GM18867 (cell line): Measurements from ENCODE around the gene KMT2A.
"Not testable (repeated sequence)": the region's sequence is repeated elsewhere in the genome, so short reads cannot be mapped to it uniquely, and the experiment has no call there.

Source experiments
- ATAC-seq: cut with Tn5 transposase; IDR thresholded peaks from one replicate; pipeline ENCODE4 v1.9.1; 2021; ENCODE audit warnings: mild to moderate bottlenecking, moderate library complexity; ENCODE audit not compliant: unreplicated experiment

The KMT2A gene

DNA sequence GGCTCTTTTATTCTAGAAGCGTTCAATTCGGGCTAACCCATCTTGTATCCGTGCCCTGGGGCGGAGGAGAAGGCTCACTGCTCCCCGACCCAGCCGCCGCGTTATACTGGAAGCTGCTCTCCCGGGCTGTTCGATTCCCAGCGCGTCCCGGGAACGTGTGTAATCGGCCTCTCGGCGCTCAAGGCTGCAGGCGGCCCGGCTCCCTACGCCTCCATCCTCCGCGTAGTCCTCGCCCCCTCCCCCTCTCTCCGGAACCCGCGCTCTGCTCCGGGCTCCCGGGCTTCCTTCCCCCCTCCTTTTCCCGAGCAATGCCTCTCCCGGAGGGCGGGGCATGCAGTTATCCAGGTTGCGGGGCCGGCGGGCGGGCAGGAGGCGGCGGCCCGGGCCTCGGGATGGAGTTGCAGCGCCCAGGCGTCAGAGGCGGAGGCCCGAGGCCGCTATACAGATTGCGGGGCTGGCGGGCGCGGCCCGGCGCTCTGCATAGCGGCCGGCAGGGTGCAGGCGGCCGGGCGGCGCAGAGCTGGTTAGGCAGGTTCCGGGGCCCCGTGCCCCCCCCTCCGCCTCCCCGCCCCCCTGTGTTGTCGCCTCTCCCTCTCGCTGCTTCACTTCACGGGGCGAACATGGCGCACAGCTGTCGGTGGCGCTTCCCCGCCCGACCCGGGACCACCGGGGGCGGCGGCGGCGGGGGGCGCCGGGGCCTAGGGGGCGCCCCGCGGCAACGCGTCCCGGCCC, at the start of gene KMT2A:
Gene KMT2A (plus strand): TSS at position 600 of the 732 bp plus-strand sequence. CDS start 21 bp downstream, at position 621.
- ATAC-seq: peak; percentile 64

DNA sequence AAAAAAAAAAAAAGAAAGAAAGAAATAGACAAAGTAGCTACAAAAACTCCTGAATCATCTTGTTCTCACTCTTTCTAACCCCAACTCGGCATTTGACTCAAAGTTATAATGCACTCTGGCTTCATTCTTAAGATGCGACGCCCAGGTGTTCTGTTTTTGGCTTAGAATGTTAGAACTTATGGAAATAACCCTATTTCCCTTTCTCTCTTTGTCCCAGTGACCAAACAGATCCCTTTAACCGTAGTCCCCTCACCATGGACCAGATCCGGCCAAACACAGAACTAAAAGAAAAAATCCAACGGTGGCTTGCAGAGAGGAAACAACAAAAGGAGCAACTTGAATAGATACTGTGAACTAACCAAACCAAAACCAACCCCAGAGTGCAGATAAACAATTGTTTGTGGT, 40.2 kb upstream of the KMT2A start:
- no peak for ATAC-seq

DNA sequence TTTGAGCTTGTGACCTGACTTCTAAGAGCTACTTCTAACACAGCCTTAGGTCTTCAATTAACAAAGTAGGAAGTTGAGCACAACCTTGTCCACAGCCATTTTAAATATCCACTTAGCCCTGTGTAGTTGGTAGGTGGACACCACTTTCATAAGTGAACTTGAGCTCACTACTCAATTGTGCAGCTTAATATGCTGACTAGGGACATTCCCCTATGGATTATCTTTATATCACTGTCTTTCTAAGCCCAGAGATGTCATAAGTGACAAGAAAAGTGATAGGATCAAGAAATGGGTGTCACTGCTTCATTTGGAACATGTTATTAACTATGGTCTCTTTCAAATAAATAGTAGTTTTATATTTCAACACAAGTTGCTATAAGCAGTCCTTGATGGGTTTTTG, 38.8 kb upstream of the KMT2A start:
- no peak for ATAC-seq

DNA sequence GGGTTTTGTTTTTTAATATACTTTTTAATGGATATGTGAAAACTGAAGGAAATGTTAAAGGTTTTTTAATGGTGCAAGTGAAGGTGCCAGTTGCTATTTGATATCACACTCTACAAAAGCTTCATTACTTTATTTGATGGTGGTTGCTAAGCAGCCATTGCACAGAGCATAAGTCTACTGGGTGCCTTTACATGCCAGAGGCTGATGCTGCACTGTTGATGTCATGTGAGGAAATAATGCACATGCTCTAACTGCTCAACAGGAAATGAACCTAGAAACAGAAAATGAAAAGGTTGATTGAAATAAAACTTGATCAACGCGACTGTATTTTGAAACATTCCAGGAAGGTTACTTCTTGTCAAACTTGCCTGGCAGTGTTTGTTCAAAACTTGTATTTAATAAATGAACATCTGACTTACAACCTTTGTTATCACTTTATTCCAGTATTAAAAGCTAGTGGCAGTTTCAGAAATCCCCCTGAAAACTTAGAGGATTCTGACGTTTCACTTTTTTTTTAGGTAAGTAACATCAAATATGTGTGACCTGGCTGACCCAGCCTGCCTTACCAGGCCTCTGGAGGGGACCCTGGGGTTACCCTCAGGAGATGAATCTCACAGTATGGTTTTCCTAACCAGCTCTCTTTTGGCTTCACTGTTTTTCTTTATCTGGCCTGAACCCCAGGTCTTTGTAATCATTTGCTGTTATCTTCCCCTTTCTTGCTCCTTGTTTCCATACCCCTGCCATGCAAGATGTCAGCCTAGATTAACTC, 37.3 kb upstream of the KMT2A start:
- ATAC-seq: peak; percentile 40

DNA sequence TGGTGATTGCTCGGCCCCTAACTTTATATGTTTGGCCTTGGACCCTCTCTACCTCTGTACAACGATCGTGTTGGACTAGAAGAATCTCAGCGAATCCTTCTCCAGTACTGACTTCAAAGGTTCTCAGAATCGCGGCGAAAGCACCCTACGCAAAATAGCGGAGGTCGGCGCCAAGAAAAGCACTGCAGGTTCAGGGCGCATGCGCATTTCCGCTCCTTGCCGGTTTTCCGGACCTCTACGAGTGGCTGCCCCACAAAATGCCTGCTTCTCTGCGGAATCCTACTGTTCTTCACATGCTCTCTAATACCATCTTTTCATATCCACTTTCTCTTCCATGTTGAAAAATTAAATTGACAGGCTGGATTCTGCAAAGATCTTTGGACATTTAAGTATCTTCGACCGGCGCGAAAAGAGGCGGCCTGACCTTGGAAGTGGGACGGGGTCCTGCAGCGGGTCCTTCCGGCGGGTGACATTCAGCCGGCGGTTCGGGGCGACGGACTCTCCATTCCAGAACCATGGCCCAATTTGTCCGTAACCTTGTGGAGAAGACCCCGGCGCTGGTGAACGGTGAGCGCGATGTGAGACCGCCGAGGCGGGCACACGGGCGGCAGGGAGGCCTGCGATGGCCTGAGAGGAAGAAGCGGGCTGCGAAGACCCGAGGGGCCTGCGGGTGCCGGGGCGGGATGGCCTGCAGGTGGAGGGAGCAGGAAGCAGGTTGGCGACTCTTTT, 35.0 kb upstream of the KMT2A start, which contains the start of gene ATP5MG:
Gene ATP5MG (plus strand): TSS at position 456 of the 729 bp plus-strand sequence. CDS start 60 bp downstream, at position 516.
- ATAC-seq: peak; percentile 58

DNA sequence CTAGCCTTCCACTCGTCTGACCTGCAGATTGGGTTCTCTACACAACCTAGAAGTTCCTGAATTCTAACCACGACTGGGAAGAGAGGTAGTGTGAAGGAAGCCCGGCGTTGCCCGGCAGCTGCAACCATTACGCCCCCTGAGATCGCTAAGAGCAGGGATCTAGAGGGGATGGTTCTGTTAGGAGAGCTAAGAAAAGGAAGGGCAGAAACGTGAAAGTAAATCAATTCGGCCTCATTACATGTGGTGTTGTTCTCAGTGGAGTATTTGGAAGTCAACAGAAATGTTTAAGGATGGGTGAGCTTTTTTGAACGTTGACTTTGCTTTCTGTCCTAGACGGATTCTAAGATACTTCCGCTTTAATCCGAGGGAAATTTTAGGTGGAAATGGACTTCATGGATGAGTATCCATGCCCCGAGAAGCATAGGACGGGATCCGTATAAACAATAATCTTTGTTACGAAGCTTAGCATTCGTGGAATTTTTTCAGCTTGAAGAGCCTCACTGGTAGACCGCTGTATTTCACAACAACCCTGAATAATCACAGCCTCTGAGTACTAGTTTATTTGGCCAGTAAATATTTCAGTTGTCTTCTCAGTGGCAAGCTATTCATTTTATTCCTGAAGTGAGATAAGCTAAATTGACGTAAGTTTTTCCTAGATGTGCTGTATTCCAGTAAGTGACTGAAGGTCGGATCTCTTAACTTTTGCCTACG, 34.3 kb upstream of the KMT2A start:
- ATAC-seq: no peak

DNA sequence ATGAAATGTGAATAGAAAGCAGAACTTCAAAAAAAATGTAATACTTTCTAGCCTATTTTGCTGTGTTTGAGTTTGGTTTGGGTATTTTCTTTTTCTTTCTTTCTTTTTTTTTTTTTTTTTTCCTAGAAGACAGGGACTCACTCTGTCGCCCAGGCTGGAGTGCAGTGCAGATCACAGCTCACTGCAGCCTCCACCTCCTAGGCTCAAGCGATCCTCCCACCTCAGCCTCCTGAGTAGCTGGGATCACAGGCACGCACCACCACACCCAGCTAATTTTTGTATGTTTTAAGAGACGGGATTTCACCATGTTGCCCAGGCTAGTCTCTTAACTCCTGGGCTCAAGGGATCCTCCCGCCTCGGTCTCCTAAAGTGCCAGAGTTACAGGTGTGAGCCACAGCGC, 33.7 kb upstream of the KMT2A start:
- ATAC-seq: not testable (repeated sequence)

DNA sequence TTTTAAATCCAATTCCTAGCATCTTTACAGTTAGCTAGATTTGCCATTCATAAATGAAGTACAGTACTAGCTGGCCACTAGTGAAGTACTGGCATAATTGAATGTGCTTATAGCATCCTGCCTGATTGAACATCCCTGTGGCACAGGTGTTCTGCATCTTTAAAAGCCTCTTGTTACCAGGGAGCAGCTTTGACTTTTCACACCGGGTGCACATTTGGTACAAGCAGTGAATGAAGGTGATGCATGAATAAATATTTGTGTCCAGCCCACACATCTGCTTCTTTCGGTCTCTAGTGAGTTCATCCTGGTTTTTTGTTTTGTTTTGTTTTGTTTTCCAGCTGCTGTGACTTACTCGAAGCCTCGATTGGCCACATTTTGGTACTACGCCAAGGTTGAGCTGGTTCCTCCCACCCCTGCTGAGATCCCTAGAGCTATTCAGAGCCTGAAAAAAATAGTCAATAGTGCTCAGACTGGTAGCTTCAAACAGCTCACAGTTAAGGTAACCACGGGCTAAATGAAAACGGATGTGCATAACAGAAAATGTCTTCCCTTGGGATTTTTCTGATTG, 29.6 kb upstream of the KMT2A start:
- ATAC-seq: no peak

DNA sequence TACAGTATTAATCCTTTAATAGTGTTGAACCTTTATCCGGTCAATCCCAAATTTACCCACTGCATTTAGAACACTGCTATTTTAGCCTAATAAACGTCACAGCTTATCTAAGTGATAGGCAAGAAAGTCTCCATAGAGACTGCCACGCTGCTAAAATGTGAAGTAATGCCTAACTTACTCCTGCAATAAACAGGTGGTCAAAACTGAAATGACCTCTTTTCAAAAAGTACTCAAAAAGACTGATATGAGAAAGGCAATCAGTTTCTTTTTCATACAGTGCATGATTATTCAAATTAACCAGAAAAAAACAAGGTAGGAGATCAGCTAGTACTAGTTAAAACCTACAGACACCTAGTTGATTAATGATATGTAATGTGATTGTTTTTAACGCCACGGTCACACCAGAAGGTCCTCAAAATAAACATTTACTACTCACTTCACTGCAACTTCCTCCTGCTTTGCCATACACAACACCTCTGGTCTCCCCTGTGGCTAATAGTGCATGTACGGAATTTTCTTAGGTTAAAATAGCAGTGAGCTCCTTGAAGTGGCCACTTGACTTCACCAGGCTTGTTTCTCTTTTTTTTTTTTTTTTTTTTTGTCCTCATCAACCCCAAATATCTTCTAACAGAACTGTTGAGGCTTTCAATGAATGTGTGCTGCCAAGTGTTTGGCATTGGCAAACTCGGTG, 26.1 kb upstream of the KMT2A start:
- ATAC-seq: peak; percentile 73

DNA sequence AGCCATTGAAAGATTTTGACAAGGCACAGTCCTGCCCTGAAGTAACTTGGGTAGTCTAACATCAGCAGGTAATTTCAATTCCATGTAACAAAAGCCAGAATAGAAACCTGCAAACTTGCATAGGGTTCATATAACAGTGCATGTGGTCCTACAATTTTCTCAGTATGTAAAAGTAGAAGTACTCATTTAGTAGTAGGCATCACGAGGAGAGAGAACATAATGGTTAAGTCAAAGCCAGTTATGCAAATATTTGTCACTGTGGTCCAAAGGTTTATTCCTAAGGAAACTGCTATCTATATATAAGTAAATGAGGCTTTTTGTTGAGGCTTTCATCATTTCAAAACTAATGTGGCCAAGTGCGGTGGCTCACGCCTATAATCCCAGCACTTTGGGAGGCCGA, 24.8 kb upstream of the KMT2A start:
- no peak for ATAC-seq

DNA sequence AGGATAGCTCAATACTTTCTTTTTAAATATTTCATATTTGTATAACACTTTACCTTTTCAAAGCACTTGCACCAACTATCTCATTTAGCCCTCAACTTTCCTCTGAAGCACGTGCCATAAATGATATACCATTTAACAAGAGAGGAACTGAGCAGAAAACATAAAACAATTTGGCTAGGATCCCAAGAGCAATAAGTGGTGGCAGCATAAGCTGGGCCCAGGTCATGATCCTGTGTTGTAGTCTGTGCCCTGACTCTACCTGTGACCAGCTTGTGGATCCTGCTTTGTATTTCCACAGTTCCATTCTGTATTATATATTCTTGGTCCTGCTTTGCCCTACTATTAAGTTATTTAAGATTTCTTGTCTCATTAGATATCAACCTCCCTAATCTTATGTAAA, 23.4 kb upstream of the KMT2A start:
- no peak for ATAC-seq

DNA sequence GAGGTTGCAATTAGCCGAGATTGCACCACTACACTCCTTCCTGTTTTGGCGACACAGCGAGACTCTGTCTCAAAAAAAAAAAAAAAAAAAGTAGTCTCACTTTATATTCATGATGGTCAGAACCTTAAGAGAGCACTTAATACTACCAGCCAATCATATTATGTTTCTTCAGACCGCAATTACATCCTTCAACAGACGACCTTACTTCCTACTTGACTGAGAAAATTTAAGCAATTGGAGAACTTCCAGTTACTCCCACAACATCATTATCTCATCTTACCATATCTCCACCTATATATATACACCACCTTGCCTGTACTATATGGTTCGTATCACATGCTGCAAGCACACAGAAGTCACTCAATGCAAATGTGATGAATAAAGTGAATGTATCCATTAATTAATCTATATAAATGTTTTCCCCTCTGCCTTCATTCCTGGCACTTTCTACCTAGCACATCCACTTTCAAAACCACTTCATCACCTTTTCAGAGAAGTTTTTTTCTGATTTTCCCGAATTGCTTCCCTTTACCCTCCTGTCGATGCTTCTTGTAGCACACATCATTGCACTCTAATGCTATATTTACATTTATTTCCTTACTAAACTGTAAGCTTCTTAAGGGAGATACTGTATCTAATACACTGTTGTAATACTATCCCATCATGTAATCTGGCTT, 21.1 kb upstream of the KMT2A start:
- no peak for ATAC-seq

DNA sequence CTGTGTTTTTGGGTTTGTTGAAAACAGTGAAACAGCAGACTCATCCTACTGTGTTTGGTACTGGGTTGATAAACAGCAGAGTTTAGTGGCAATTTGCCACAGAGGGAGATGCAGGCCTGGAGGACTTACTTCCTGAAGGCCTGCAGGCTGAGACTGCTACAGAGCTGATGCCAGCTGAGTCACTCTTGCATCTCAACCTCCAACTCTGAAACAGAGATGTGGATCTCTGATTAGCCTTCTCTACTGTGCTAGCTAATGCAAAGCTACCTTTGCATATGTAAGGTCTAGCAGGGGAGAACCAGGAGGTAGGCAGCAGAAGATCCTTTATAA, 20.6 kb upstream of the KMT2A start:
- no peak for ATAC-seq

DNA sequence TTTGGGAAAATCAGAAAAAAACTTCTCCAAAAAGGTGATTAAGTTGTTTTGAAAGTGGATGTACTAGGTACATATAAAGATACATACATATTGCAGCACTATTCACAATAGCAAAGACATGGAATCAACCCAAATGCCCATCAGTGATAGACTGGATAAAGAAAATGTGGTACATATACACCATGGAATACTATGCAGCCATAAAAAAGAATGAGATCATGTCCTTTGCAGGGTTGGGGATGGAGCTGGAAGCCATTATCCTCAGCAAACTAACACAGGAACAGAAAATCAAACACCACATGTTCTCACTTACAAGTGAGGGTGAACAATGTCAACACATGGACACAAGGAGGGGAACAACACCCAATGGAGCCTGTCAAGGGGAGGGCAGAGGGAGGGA, 19.4 kb upstream of the KMT2A start:
- ATAC-seq: not testable (repeated sequence)

DNA sequence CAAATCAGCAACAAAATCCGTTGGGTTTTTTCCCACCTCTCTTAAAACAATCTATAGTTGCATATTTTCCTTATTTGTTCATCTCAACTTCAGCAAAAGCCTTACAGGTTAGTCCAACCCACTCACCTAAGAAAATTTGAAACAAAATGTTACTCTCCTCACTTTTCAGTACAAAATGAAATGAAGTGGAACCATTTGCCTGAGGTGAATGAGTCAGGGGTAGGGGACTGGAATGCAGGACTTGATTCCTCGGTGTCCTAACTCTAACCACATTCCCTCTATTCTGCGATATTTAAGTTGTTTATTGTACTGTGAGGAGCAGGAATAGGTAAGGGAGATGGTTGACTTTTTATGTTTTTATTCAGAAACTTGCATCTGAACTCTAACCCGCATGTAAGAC, 18.5 kb upstream of the KMT2A start:
- no peak for ATAC-seq

DNA sequence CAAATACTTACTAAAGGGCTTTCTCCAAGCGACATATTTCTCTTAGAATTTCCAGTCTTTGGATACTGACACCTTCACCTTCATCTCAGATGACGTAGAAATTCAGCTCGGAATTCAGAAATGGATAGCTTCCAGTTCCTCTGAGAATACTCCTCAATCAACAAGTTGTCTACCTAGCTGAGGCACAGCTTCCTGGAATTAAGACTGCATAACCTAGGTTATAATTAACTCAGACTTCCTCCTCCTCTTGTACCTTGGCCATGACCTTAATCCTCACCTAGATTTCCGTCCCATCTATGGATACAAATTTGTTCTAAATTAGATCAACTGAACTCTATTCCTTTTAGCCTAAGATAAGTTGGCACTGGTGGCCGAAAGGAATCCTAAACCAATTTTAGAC, 17.5 kb upstream of the KMT2A start:
- no peak for ATAC-seq

DNA sequence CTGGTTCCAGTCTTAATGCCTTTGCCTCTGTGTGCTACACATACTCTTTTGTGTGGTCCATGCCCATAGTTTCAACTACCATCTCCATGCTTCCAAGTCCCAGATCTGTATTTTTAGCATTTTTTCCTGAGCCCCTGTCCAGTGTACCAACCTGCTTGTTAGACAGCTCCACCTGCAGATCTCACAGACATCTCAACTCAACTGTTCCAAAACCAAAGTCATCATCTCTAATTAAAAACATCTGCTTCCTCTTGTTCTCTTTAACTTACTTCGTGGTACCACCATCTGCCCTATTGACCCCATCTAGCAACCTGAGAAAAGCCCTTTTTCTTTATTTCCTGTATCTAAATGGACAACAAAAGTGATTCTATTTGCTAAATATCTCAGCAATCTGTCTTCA, 8.6 kb upstream of the KMT2A start:
- ATAC-seq: no peak

DNA sequence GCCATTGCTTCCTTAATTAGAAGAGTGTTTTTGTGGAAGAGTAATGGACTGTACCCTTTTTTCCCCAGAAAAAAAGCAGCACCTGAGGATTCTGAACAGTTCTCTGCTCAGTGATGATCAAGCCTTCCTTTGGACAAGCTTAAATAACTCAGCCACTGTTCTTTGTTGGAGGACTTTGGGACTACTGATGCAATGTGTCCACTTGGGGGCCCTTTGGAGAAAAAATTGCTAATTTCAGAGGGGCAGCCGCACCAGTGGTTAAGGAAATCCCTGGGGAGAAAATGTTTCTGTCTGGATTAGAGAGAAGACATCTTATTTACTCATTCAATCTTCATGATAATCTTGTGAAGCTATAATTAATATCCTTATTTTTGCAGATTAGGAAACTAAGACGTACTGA, 5.3 kb upstream of the KMT2A start:
- no peak for ATAC-seq

DNA sequence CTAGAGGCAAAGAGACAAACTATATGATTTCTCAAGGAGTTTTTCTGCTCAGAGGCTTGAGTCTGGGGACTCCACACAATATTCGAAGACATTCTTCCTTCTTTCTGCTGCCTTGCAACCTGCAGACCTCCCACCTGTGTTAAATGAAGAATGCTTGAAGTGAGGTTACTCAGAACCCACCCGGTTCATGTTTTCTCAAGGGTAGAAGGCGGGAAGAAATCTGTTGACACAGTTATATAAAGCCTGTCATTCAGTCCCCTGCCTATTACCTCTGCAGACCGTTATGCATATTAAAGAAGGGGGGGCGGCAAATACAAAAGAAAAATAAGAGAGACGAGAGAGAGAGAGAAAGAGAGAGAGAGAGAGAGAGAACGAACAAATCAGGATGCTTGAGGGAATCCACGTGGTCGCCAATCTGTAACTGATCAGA, 2.2 kb upstream of the KMT2A start:
- ATAC-seq: no peak
